ENCODE measurements around the gene PER3.
A peak's percentile ranks its signal among the peaks of the same experiment; 100 is the strongest.

PER3 gene

GRCh38 chr1:7893529-7894180, 109.6 kb downstream of the PER3 start:
- in situ Hi-C loops (cut with HindIII; ENCODE audit: low pct_ligation_motif_present, low pct_unique_long_range_greater_than_20kb, low sequenced_read_pairs), result no loop called here
- DNase-seq, result peak; percentile 9
